ENCODE measurements around the gene KLHDC7A. TPM values are rescaled to one million over a fixed set of nuclear protein-coding genes. Genes with fewer than 3 reads are reported as not detected.

KLHDC7A gene
- total RNA-seq, 1 donor from 2014 or later = under 0.01 TPM

GRCh38 chr1:18470671-18471355, 9.9 kb upstream of the KLHDC7A start:
- FAIRE-seq = no peak
- no peak for DNase-seq (ENCODE audit: low spot score in 2 of 2)

GRCh38 chr1:18473195-18473815, 7.4 kb upstream of the KLHDC7A start:
- FAIRE-seq = no peak
- DNase-seq (ENCODE audit: low spot score in 2 of 2) = no peak

- FAIRE-seq = no peak
- no peak for DNase-seq (ENCODE audit: low spot score in 2 of 2)
These were observed 6.1 kb upstream of the KLHDC7A start for GRCh38 chr1:18474559-18475175.

GRCh38 chr1:18475234-18475905, 5.4 kb upstream of the KLHDC7A start:
- FAIRE-seq (no peak), DNase-seq (ENCODE audit: low spot score in 2 of 2) (no peak)

- DNase-seq (ENCODE audit: low spot score in 2 of 2) (no peak), FAIRE-seq (no peak)
These were observed 1.3 kb upstream of the KLHDC7A start for GRCh38 chr1:18479454-18479853.

GRCh38 chr1:18481190-18481920, 625 bp downstream of the KLHDC7A start:
- DNase-seq (ENCODE audit: low spot score in 2 of 2) (no peak), FAIRE-seq (no peak)

- DNase-seq (ENCODE audit: low spot score in 2 of 2) = no peak
- FAIRE-seq = no peak
These were observed 1.4 kb downstream of the KLHDC7A start for GRCh38 chr1:18481921-18482701.

- DNase-seq (ENCODE audit: low spot score in 2 of 2) (no peak), FAIRE-seq (no peak)
These were observed 2.1 kb downstream of the KLHDC7A start for GRCh38 chr1:18482721-18483425.

- DNase-seq (ENCODE audit: low spot score in 2 of 2) = no peak
- no peak for FAIRE-seq
These were observed 3.5 kb downstream of the KLHDC7A start for GRCh38 chr1:18484276-18484675.

GRCh38 chr1:18484721-18485120, 4.0 kb downstream of the KLHDC7A start:
- DNase-seq (ENCODE audit: low spot score in 2 of 2) (no peak), FAIRE-seq (no peak)

- FAIRE-seq = no peak
- no peak for DNase-seq (ENCODE audit: low spot score in 2 of 2)
These were observed 4.5 kb downstream of the KLHDC7A start for GRCh38 chr1:18485227-18485626.

- DNase-seq (ENCODE audit: low spot score in 2 of 2) = no peak
- no peak for FAIRE-seq
These were observed 5.5 kb downstream of the KLHDC7A start for GRCh38 chr1:18486195-18486594.

- FAIRE-seq = no peak
- no peak for DNase-seq (ENCODE audit: low spot score in 2 of 2)
These were observed 8.8 kb downstream of the KLHDC7A start for GRCh38 chr1:18489417-18490143.

GRCh38 chr1:18491168-18491567, 10.4 kb downstream of the KLHDC7A start:
- FAIRE-seq (no peak), DNase-seq (ENCODE audit: low spot score in 2 of 2) (no peak)

GRCh38 chr1:18494304-18494703, 13.6 kb downstream of the KLHDC7A start:
- FAIRE-seq (no peak), DNase-seq (ENCODE audit: low spot score in 2 of 2) (no peak)

GRCh38 chr1:18495635-18496034, 14.9 kb downstream of the KLHDC7A start:
- no peak for DNase-seq (ENCODE audit: low spot score in 2 of 2)

GRCh38 chr1:18496056-18496455, 15.3 kb downstream of the KLHDC7A start:
- FAIRE-seq (no peak), DNase-seq (ENCODE audit: low spot score in 2 of 2) (no peak)

More at GRCh38 chr1:18495635-18496034, 14.9 kb downstream of the KLHDC7A start:
- no peak for FAIRE-seq

GRCh38 chr1:18496497-18497235, 15.9 kb downstream of the KLHDC7A start:
- FAIRE-seq (no peak), DNase-seq (ENCODE audit: low spot score in 2 of 2) (no peak)
